GM10248 (cell line): ENCODE results near the gene LRRC70.
"Not testable (repeated sequence)": the region's sequence is repeated elsewhere in the genome, so short reads cannot be mapped to it uniquely, and the experiment has no call there.

Experiments used
- CTCF ChIA-PET: fragments of 300-600 bp; sonication (Branson Sonifier 250); formaldehyde crosslinking; extraction: SDS; loops from one replicate; lab custom pipeline; 2021; ENCODE audit warnings: antibody characterized with exemption; lab: Yijun Ruan, JAX
- POLR2A ChIA-PET: fragments of 350-650 bp; sonication (Branson Sonifier 250); formaldehyde crosslinking; extraction: SDS; loops from one replicate; lab custom pipeline; 2020; ENCODE audit warnings: antibody characterized with exemption; lab: Yijun Ruan, JAX
- DNase-seq: peaks from one replicate; pipeline ENCODE4 v3.0.0; 2012; ENCODE audit errors: extremely low spot score
- TF ChIP-seq, protein P1 (sequence below): IDR thresholded peaks from 2 replicates; pipeline ENCODE4 v1.5.1; 2012; ENCODE audit warnings: mild to moderate bottlenecking, low read depth; ENCODE audit errors: extremely low read depth, missing control alignments, control extremely low read depth

The LRRC70 gene

DNA sequence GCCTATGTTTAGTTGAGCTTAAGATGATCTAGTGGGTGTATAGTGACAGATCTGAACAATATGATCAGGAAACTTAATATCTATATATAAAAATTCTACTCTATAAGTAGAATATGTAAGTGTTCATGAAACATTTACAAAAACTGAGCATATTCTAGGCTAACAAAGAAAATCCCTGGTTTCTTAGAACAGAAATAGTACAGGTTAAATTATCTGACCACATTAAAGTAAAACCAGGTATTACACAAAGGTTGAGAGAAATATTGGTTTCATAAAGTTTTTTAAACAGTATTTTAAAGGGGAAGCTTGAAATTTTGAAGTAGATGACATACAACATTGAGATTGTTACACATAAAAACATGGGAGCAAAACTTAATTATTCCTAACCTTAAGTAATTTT lies 39.3 kb downstream of the LRRC70 start:
- CTCF ChIA-PET, result no interaction called here
- DNase-seq, result no peak
- TF ChIP-seq, protein P1, sequence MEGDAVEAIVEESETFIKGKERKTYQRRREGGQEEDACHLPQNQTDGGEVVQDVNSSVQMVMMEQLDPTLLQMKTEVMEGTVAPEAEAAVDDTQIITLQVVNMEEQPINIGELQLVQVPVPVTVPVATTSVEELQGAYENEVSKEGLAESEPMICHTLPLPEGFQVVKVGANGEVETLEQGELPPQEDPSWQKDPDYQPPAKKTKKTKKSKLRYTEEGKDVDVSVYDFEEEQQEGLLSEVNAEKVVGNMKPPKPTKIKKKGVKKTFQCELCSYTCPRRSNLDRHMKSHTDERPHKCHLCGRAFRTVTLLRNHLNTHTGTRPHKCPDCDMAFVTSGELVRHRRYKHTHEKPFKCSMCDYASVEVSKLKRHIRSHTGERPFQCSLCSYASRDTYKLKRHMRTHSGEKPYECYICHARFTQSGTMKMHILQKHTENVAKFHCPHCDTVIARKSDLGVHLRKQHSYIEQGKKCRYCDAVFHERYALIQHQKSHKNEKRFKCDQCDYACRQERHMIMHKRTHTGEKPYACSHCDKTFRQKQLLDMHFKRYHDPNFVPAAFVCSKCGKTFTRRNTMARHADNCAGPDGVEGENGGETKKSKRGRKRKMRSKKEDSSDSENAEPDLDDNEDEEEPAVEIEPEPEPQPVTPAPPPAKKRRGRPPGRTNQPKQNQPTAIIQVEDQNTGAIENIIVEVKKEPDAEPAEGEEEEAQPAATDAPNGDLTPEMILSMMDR, result no peak
- POLR2A ChIA-PET, result no interaction called here

DNA sequence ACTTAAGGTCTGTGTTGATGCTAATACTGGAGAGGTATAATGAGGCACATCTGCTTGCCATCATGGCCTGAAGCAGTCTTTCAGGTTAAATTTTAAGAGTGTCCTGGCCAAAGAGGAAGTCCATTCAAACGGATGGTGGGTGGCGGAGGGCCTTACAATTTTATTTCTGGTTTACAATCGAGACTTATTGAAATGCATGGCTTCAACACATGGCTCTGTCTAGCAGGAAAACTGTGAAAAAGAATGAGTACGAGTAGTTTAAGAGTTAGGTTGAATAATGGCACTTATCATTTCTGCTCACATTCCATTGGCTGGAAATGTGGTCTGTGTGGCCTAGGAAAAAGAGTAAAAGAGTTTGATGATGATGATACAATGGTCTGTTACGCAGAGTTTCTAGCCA lies 42.1 kb downstream of the LRRC70 start:
- ChIA-PET CTCF (no interaction called here), POLR2A (no interaction called here)
- no peak for DNase-seq
- TF ChIP-seq, protein P1, result no peak

DNA sequence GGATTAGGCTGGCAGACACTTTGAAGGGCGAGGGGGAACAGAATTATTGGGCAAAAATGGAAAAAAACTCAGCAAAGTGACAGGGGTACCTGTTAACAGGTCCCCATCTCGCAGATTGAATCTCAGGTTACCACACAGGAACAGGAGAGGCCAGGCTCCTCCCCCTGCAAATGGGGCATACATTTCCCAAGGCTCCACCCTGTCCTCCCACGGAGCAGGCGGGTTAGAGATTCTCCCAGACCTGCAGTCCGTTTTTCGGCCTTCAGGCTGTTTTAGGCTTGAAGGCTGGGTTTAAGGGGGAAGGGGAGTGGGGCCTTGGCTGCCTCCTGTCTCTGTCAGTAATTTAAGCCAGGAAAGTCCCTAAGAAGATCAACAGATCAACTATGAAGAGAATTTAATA lies 42.7 kb downstream of the LRRC70 start:
- POLR2A ChIA-PET, result no interaction called here
- TF ChIP-seq, protein P1, result no peak
- CTCF ChIA-PET, result no interaction called here
- DNase-seq, result no peak

DNA sequence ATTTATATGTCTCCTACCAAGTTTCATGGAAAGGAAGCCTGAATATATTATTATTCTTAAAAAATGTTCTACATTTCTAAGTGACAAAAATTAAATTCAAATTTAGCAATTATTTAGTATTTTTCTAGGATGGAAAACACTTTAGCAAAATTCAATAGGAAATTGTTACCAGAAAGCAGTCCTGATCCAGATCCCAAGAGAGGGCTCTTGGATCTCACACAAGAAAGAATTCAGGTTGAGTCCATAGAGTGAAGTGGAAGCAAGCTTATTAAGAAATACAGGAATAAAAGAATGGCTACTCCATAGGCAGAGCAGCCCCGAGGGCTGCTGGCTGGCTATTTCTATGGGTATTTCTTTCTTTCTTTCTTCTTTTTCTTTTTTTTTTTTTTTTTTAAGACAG lies 44.7 kb downstream of the LRRC70 start:
- TF ChIP-seq, protein P1, result no peak
- CTCF ChIA-PET, result no interaction called here
- POLR2A ChIA-PET, result no interaction called here

DNA sequence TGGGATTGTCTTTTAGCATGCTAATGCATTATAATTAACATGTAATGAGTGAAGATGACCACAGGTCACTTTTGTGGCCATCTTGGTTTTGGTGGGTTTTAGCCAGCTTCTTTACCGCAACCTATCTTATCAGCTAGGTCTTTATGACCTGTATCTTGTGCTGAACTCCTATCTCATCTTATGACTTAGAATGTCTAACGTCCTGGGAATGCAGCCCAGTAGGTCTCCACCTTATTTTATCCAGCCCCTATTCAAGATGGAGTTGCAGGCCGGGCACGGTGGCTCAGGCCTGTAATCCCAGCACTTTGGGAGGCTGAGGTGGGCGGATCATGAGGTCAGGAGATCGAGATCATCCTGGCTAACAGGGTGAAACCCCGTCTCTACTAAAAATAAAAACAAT lies 45.8 kb downstream of the LRRC70 start:
- POLR2A ChIA-PET, DNase-seq, CTCF ChIA-PET: not testable (repeated sequence)

More for the DNA sequence above, 44.7 kb downstream of the LRRC70 start:
- DNase-seq, result no peak

DNA sequence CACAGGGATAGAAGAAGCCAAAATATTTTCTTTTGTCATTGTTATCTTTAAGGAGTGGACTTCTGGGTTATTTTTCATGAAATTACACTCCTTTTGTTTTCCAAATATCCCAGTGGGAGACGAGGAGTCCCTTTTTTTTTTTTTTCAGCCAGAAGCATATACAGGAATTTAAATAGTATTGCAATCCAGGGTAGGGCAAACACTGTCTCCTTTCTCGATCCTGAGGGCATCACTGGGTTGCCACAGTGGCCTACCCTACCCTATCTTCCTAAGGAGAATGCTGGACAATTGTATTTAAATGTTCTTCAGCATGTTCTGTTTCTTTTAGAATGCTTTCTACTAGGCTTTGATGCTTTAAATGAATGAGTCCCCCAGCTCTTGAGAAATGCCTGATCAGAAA lies 47.9 kb downstream of the LRRC70 start:
- TF ChIP-seq, protein P1, result no peak
- no peak for DNase-seq
- ChIA-PET CTCF (no interaction called here), POLR2A (no interaction called here)

DNA sequence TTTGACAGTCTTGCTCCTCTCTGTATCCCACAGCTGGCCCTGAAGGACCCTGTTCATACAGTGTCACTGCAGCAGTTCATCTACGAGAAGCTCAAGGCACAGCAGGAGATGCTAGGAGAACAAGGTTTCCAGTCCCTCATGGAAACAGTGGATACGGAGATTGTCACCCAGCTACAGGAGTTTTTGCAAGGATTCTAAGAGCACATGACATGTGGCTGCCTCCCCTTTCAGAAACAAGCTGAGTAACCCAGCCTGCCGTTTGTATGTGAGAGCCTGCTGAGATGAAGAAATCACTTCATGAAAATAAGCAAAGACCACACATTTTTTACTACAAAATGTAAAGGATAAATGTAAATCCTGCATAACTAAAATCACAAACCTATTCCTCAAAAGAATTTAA lies 48.5 kb downstream of the LRRC70 start:
- ChIA-PET CTCF (no interaction called here), POLR2A (no interaction called here)
- TF ChIP-seq, protein P1, result no peak
- DNase-seq, result no peak
